ENCODE measurements around the gene TIFAB.

DNA sequence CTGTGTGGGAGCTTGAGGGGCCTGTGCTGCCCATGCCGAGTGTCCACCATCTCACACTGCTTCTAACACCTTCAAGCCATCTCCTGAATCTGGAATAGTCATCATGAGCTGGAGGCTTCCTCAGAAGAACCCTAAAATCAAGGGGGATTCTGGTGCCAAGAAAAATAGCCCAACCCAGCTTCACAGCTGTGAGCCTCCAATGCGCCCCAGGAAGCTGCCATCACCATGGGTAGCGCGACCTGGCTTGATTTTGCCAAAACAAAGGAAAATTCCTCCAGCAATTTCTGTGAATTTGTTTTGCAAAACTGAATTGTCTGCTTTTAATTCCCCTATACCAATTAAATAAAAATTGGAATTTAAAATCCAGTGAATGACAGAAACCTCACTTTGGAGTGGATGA is 6.2 kb upstream of the TIFAB start:
- no peak for TF ChIP-seq YY1 (IDR thresholded peaks at IDR 0.05; ENCODE audit: low read depth)
- TF ChIP-seq, protein P1, sequence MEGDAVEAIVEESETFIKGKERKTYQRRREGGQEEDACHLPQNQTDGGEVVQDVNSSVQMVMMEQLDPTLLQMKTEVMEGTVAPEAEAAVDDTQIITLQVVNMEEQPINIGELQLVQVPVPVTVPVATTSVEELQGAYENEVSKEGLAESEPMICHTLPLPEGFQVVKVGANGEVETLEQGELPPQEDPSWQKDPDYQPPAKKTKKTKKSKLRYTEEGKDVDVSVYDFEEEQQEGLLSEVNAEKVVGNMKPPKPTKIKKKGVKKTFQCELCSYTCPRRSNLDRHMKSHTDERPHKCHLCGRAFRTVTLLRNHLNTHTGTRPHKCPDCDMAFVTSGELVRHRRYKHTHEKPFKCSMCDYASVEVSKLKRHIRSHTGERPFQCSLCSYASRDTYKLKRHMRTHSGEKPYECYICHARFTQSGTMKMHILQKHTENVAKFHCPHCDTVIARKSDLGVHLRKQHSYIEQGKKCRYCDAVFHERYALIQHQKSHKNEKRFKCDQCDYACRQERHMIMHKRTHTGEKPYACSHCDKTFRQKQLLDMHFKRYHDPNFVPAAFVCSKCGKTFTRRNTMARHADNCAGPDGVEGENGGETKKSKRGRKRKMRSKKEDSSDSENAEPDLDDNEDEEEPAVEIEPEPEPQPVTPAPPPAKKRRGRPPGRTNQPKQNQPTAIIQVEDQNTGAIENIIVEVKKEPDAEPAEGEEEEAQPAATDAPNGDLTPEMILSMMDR (IDR thresholded peaks at IDR 0.05): no peak
- TF ChIP-seq EZH2phosphoT487 (IDR thresholded peaks at IDR 0.05; ENCODE audit: borderline replicate concordance, low read depth): no peak
